Activated effector memory CD4-positive, alpha-beta T cell treated with Interleukin-2 at 50 U/mL for 16 hours (primary cell): ENCODE data around the gene LRRC41.
A peak's percentile ranks its signal among the peaks of the same experiment; 100 is the strongest.
"Not testable (repeated sequence)": the region's sequence is repeated elsewhere in the genome, so short reads cannot be mapped to it uniquely, and the experiment has no call there.

Experiments used
- DNase-seq: peaks from one replicate; pipeline ENCODE4 v3.0.0-alpha.2; 2020

The LRRC41 gene

GRCh38 chr1:46303038-46303871, at the start of gene LRRC41, which contains the start of gene UQCRH:
LRRC41 (minus strand) TSS chr1:46303616; CDS start chr1:46303322, 294 bp downstream.
UQCRH (plus strand) TSS chr1:46303698; CDS start chr1:46303767, 69 bp downstream.
- peak; percentile 92 for DNase-seq

- no peak for DNase-seq
Observed at GRCh38 chr1:46352363-46352762, 48.9 kb upstream of the LRRC41 start.

GRCh38 chr1:46345281-46345680, 41.9 kb upstream of the LRRC41 start:
- no peak for DNase-seq

GRCh38 chr1:46344481-46344880, 41.1 kb upstream of the LRRC41 start:
- no peak for DNase-seq

- DNase-seq: no peak
Observed at GRCh38 chr1:46343705-46344104, 40.3 kb upstream of the LRRC41 start.

- DNase-seq: no peak
Observed at GRCh38 chr1:46343351-46343695, 39.9 kb upstream of the LRRC41 start.

- DNase-seq: no peak
Observed at GRCh38 chr1:46342677-46343350, 39.4 kb upstream of the LRRC41 start.

- DNase-seq: no peak
Observed at GRCh38 chr1:46342084-46342656, 38.8 kb upstream of the LRRC41 start.

GRCh38 chr1:46341222-46342083, 38.0 kb upstream of the LRRC41 start:
- no peak for DNase-seq

GRCh38 chr1:46340404-46341221, 37.2 kb upstream of the LRRC41 start, which contains the start of gene NSUN4:
NSUN4 (plus strand) TSS chr1:46340807; CDS start chr1:46340827, 20 bp downstream.
- peak; percentile 76 for DNase-seq

- not testable (repeated sequence) for DNase-seq
Observed at GRCh38 chr1:46337409-46337808, 34.0 kb upstream of the LRRC41 start.

- no peak for DNase-seq
Observed at GRCh38 chr1:46335081-46335480, 31.7 kb upstream of the LRRC41 start.

- no peak for DNase-seq
Observed at GRCh38 chr1:46334030-46334384, 30.6 kb upstream of the LRRC41 start.

GRCh38 chr1:46333300-46334029, 30.0 kb upstream of the LRRC41 start:
- DNase-seq: no peak

- not testable (repeated sequence) for DNase-seq
Observed at GRCh38 chr1:46331786-46332540, 28.5 kb upstream of the LRRC41 start.

GRCh38 chr1:46330381-46330780, 27.0 kb upstream of the LRRC41 start:
- not testable (repeated sequence) for DNase-seq

- not testable (repeated sequence) for DNase-seq
Observed at GRCh38 chr1:46329807-46330206, 26.4 kb upstream of the LRRC41 start.

- DNase-seq: not testable (repeated sequence)
Observed at GRCh38 chr1:46328182-46328581, 24.8 kb upstream of the LRRC41 start.

GRCh38 chr1:46325285-46326076, 22.1 kb upstream of the LRRC41 start:
- DNase-seq: not testable (repeated sequence)
